UCSD-AML1 (cell line): ENCODE data around the gene MYOT.

ENCODE experiments used
- DNase-seq: peaks from one replicate; lab custom pipeline; 2025; ENCODE audit not compliant: unreplicated experiment; lab: John Stamatoyannopoulos, UW

MYOT gene

GRCh38 chr5:137901011-137901817, 33.6 kb downstream of the MYOT start:
- no peak for DNase-seq

- no peak for DNase-seq
These were observed 34.9 kb downstream of the MYOT start for GRCh38 chr5:137902408-137903133.

- DNase-seq = no peak
These were observed 47.1 kb downstream of the MYOT start for GRCh38 chr5:137914758-137915157.

- no peak for DNase-seq
These were observed 49.3 kb downstream of the MYOT start for GRCh38 chr5:137916923-137917322.

- no peak for DNase-seq
These were observed 54.3 kb downstream of the MYOT start for GRCh38 chr5:137921931-137922330.

- DNase-seq = no peak
These were observed 56.2 kb downstream of the MYOT start for GRCh38 chr5:137923856-137924255.

- no peak for DNase-seq
These were observed 65.1 kb downstream of the MYOT start for GRCh38 chr5:137932800-137933199.

- DNase-seq = no peak
These were observed 65.8 kb downstream of the MYOT start for GRCh38 chr5:137933491-137933911.

- DNase-seq = no peak
These were observed 67.5 kb downstream of the MYOT start for GRCh38 chr5:137935190-137935589.

GRCh38 chr5:137935694-137936093, 68.0 kb downstream of the MYOT start:
- DNase-seq = no peak
